H9 (cell line): ENCODE results near the gene OR5AN1. TPM values are rescaled to one million over a fixed set of nuclear protein-coding genes. Genes with fewer than 3 reads are reported as not detected.

Source experiments
- DNase-seq: peaks from one replicate; pipeline ENCODE4 v3.0.0-alpha.2; 2017
- H2AFZ ChIP-seq: one replicate; pipeline ENCODE4 v1.6.1; 2013; ENCODE audit warnings: mild to moderate bottlenecking, low read length, control low read depth, moderate library complexity
- H2AK5ac ChIP-seq: 2 replicates; pipeline ENCODE4 v1.6.1; 2013; ENCODE audit warnings: low read length, control low read depth, mixed read lengths; ENCODE audit not compliant: insufficient read length
- H2BK120ac ChIP-seq: one replicate; pipeline ENCODE4 v1.6.1; 2013; ENCODE audit warnings: low read depth, mild to moderate bottlenecking, low read length, control low read depth, inconsistent platforms; ENCODE audit not compliant: poor library complexity, severe bottlenecking
- H2BK12ac ChIP-seq: 2 replicates; pipeline ENCODE4 v1.6.1; 2013; ENCODE audit warnings: low read length, control low read depth, mixed read lengths, low read depth; ENCODE audit not compliant: insufficient read length
- H2BK15ac ChIP-seq: 2 replicates; pipeline ENCODE4 v1.6.1; 2013; ENCODE audit warnings: low read depth, low read length, control low read depth
- H2BK20ac ChIP-seq: one replicate; pipeline ENCODE4 v1.6.1; 2013; ENCODE audit warnings: low read depth, mild to moderate bottlenecking, low read length, control low read depth, inconsistent platforms; ENCODE audit not compliant: poor library complexity, severe bottlenecking
- H2BK5ac ChIP-seq: 2 replicates; pipeline ENCODE4 v1.6.1; 2013; ENCODE audit warnings: low read length, control low read depth, mixed read lengths; ENCODE audit not compliant: insufficient read length
- H3K14ac ChIP-seq: 2 replicates; pipeline ENCODE4 v1.6.1; 2013; ENCODE audit warnings: low read length, control low read depth; ENCODE audit not compliant: insufficient read depth
- H3K18ac ChIP-seq: 2 replicates; pipeline ENCODE4 v1.6.1; 2013; ENCODE audit warnings: low read depth, mild to moderate bottlenecking, mixed read lengths, low read length, control low read depth; ENCODE audit not compliant: insufficient read length
- H3K23ac ChIP-seq: 2 replicates; pipeline ENCODE4 v1.6.1; 2013; ENCODE audit warnings: low read length, control low read depth, mixed read lengths, low read depth; ENCODE audit not compliant: insufficient read length
- H3K23me2 ChIP-seq: 2 replicates; pipeline ENCODE4 v1.6.1; 2013; ENCODE audit warnings: low read depth, mild to moderate bottlenecking, mixed read lengths, low read length, control low read depth; ENCODE audit not compliant: insufficient read length, poor library complexity, severe bottlenecking
- H3K27ac ChIP-seq: 2 replicates; pipeline ENCODE4 v1.5.1; 2013; ENCODE audit warnings: low read length, control low read depth, mixed read lengths, low read depth; ENCODE audit not compliant: insufficient read length
- H3K27me3 ChIP-seq: 2 replicates; pipeline ENCODE4 v1.6.1; 2013; ENCODE audit warnings: low read length, control low read depth, inconsistent platforms; ENCODE audit not compliant: insufficient read depth
- H3K4ac ChIP-seq: 2 replicates; pipeline ENCODE4 v1.6.1; 2013; ENCODE audit warnings: low read depth, mild to moderate bottlenecking, control low read depth, inconsistent platforms, low read length, moderate library complexity
- H3K4me1 ChIP-seq: 2 replicates; pipeline ENCODE4 v1.6.1; 2013; ENCODE audit warnings: low read length, control low read depth, inconsistent platforms; ENCODE audit not compliant: insufficient read depth
- H3K4me2 ChIP-seq: 2 replicates; pipeline ENCODE4 v1.6.1; 2013; ENCODE audit warnings: low read length, control low read depth, mixed read lengths; ENCODE audit not compliant: insufficient read length, insufficient read depth
- H3K56ac ChIP-seq: 2 replicates; pipeline ENCODE4 v1.6.1; 2013; ENCODE audit warnings: low read depth, mild to moderate bottlenecking, mixed read lengths, low read length, control low read depth; ENCODE audit not compliant: insufficient read length
- H3K79me1 ChIP-seq: 2 replicates; pipeline ENCODE4 v1.6.1; 2013; ENCODE audit warnings: low read depth, mild to moderate bottlenecking, moderate library complexity, low read length, control low read depth, inconsistent platforms; ENCODE audit not compliant: insufficient read depth, poor library complexity, severe bottlenecking
- H3K79me2 ChIP-seq: 2 replicates; pipeline ENCODE4 v1.6.1; 2013; ENCODE audit warnings: low read length, control low read depth, inconsistent platforms; ENCODE audit not compliant: insufficient read depth
- H3K9ac ChIP-seq: 2 replicates; pipeline ENCODE4 v1.6.1; 2013; ENCODE audit warnings: low read length, control low read depth, mixed read lengths; ENCODE audit not compliant: insufficient read length; ENCODE audit errors: extremely low read depth
- H3K9me3 ChIP-seq: one replicate; pipeline ENCODE4 v1.6.1; 2013; ENCODE audit warnings: low read depth, low read length, inconsistent platforms; ENCODE audit not compliant: control insufficient read depth
- H3T11ph ChIP-seq: one replicate; pipeline ENCODE4 v1.6.1; 2013; ENCODE audit warnings: mild to moderate bottlenecking, low read length, control low read depth, inconsistent platforms
- H4K20me1 ChIP-seq: one replicate; pipeline ENCODE4 v1.6.1; 2013; ENCODE audit not compliant: control insufficient read depth, insufficient read length, insufficient read depth
- H4K5ac ChIP-seq: 2 replicates; pipeline ENCODE4 v1.6.1; 2013; ENCODE audit warnings: low read depth, mild to moderate bottlenecking, mixed read lengths, low read length, control low read depth; ENCODE audit not compliant: insufficient read length
- H4K8ac ChIP-seq: replicated peaks from 2 replicates; pipeline ENCODE4 v1.6.1; 2013; ENCODE audit warnings: low read length, control low read depth, mixed read lengths, low read depth; ENCODE audit not compliant: insufficient read length
- H4K91ac ChIP-seq: 2 replicates; pipeline ENCODE4 v1.6.1; 2013; ENCODE audit warnings: low read depth, mild to moderate bottlenecking, moderate library complexity, mixed read lengths, low read length, control low read depth; ENCODE audit not compliant: insufficient read length
- H3K27ac Mint-ChIP-seq, 3 experiments: 2 replicates in 2 of 3; 3 replicates in 1 of 3; pipeline ENCODE4 v1.8.0; 2020 to 2021; ENCODE audit warnings: mixed read lengths in 3 of 3, mild to moderate bottlenecking in 1 of 3, moderate library complexity in 1 of 3
- H3K27me3 Mint-ChIP-seq: 2 replicates; pipeline ENCODE4 v1.8.0; 2021; ENCODE audit warnings: low read depth, mild to moderate bottlenecking, moderate library complexity, mixed read lengths
- H3K36me3 Mint-ChIP-seq, 3 experiments: 2 replicates in 2 of 3; 3 replicates in 1 of 3; pipeline ENCODE4 v1.8.0; 2020 to 2021; ENCODE audit warnings: low read depth in 3 of 3, mixed read lengths in 3 of 3; ENCODE audit not compliant: insufficient read depth in 1 of 3
- H3K4me1 Mint-ChIP-seq, 2 experiments: 2 replicates each; pipeline ENCODE4 v1.8.0; 2020; ENCODE audit warnings: mixed read lengths in 2 of 2
- H3K4me3 Mint-ChIP-seq, 2 experiments: 2 replicates in 1 of 2; 3 replicates in 1 of 2; pipeline ENCODE4 v1.8.0; 2020 to 2021; ENCODE audit warnings: mild to moderate bottlenecking in 2 of 2, mixed read lengths in 2 of 2, moderate library complexity in 1 of 2
- H3K9me3 Mint-ChIP-seq, 2 experiments: 2 replicates in 1 of 2; 3 replicates in 1 of 2; pipeline ENCODE4 v1.8.0; 2020; ENCODE audit warnings: mild to moderate bottlenecking in 2 of 2, mixed read lengths in 2 of 2, moderate library complexity in 1 of 2
- CTCF ChIP-seq: fragments of 200-600 bp; sonication (generic); conservative IDR thresholded peaks from 3 replicates; pipeline ENCODE4 v1.8.0; 2021; ENCODE audit warnings: antibody characterized with exemption, mild to moderate bottlenecking
- WGBS: extraction: QIAGEN DNeasy Blood & Tissue Kit; methylation state at CpG from one replicate; pipeline ENCODE4 v1.1.7; 2013; ENCODE audit warnings: missing lambda C conversion rate, low lambda C conversion rate, mixed read lengths; ENCODE audit not compliant: insufficient read length; ENCODE audit errors: extremely low coverage; 5-methylcytosine and 5-hydroxymethylcytosine counted together
- total RNA-seq: library from RNA; stranded (reverse); gene quantifications from 2 replicates; pipeline ENCODE4 v1.2.1, GENCODE V29; 2021

OR5AN1 gene
- total RNA-seq, 1 experiment from 2014 or later, result not detected

GRCh38 chr11:59413646-59414045, 55.0 kb downstream of the OR5AN1 start:
- H3K27me3 ChIP-seq, result no peaks in the 10 kb centered on the region
- no peak overlapping the region for H3K27ac Mint-ChIP-seq
- peaks cover 0 to 15% (median 0%) of the 10 kb centered on the region in 3 experiments; a peak in 5 of 7 replicates for H3K36me3 Mint-ChIP-seq
- no peak overlapping the region for H3K23ac ChIP-seq
- H2BK12ac ChIP-seq, result no peak overlapping the region
- no peak overlapping the region for H3K9ac ChIP-seq
- H4K5ac ChIP-seq, result no peak overlapping the region
- no peak overlapping the region for H2BK5ac ChIP-seq
- no peaks in the 10 kb centered on the region for H3K4me1 ChIP-seq
- no peaks in the 10 kb centered on the region for H3K27me3 Mint-ChIP-seq
- H3K23me2 ChIP-seq, result no peaks in the 10 kb centered on the region
- peaks cover 32 to 42% of the 10 kb centered on the region in 2 experiments for H3K9me3 Mint-ChIP-seq
- H3K18ac ChIP-seq, result no peak overlapping the region
- H3K14ac ChIP-seq, result no peak overlapping the region
- H4K8ac ChIP-seq, result no peak overlapping the region
- TF ChIP-seq CTCF, result no peak
- H2BK15ac ChIP-seq, result no peak overlapping the region
- no peak overlapping the region for H3K4me2 ChIP-seq
- no peak overlapping the region for H4K91ac ChIP-seq
- peaks cover 7% of the 10 kb centered on the region for H3K9me3 ChIP-seq
- H2BK20ac ChIP-seq, result no peak overlapping the region
- H2AK5ac ChIP-seq, result no peak overlapping the region
- no peak overlapping the region for H3K27ac ChIP-seq
- no peaks in the 10 kb centered on the region for H4K20me1 ChIP-seq
- H3K4me1 Mint-ChIP-seq, result no peaks in the 10 kb centered on the region
- DNase-seq, result no peak
- H2BK120ac ChIP-seq, result no peak overlapping the region
- no peaks in the 10 kb centered on the region for H3K79me1 ChIP-seq
- no peak overlapping the region for H3K4ac ChIP-seq
- H2AFZ ChIP-seq, result no peak overlapping the region
- H3K79me2 ChIP-seq, result no peaks in the 10 kb centered on the region
- no peak overlapping the region for H3K56ac ChIP-seq
- H3K4me3 Mint-ChIP-seq, result no peak overlapping the region
- WGBS, result no CpG with 5 or more reads among the region's 2 CpGs
- H3T11ph ChIP-seq, result no peak overlapping the region
